Left lung (tissue), 10 donors: ENCODE data around the gene CLC. TPM values are rescaled to one million over a fixed set of nuclear protein-coding genes. Genes with fewer than 3 reads are reported as not detected.

Source experiments
- ATAC-seq: fragments of 200-7000 bp; cut with Tn5 transposase; one replicate; pipeline ENCODE4 v1.9.1; 2020; ENCODE audit warnings: moderate library complexity
- DNase-seq, 4 donors: peaks; one replicate each; pipeline ENCODE4 v3.0.0-alpha.2; 2013 to 2020
- H3K27ac ChIP-seq, 2 donors: fragments of 200-600 bp; sonication (generic) in 1 of 2; one replicate each; pipeline versions ENCODE4 v1.5.0 to v1.8.0; 2020 to 2021
- H3K27me3 ChIP-seq, 2 donors: fragments of 200-600 bp; sonication (generic) in 1 of 2; one replicate each; pipeline versions ENCODE4 v1.5.0 to v1.8.0; 2020 to 2021
- H3K36me3 ChIP-seq, 2 donors: fragments of 200-600 bp; sonication (generic) in 1 of 2; one replicate each; pipeline versions ENCODE4 v1.5.0 to v1.8.0; 2020 to 2021
- H3K4me1 ChIP-seq, 2 donors: fragments of 200-600 bp; one replicate each; pipeline ENCODE4 v1.8.0; 2021
- H3K4me3 ChIP-seq, 2 donors: fragments of 200-600 bp; sonication (generic) in 1 of 2; one replicate each; pipeline versions ENCODE4 v1.5.0 to v1.8.0; 2020 to 2021; ENCODE audit warnings: mild to moderate bottlenecking in 1 of 2
- H3K9me3 ChIP-seq, 2 donors: fragments of 200-600 bp; sonication (generic) in 1 of 2; one replicate each; pipeline versions ENCODE4 v1.5.0 to v1.8.0; 2020 to 2021
- intact Hi-C, 2 donors: fragments of 100-400 bp; cut with DNase I; formaldehyde crosslinking; loops; one replicate each; pipeline versions ENCODE4 v1.11.2 to v1.14.2; 2022
- polyA plus RNA-seq, 6 donors: library from polyadenylated mRNA; unstranded; fragments of 120-200 nt; gene quantifications; one replicate each; pipeline ENCODE4 v1.2.1, GENCODE V29; 2013; ENCODE audit not compliant: insufficient read length in 6 of 6
- total RNA-seq, 2 donors: library from RNA; stranded (reverse); fragmentation: NEBNext Ultra II Directional; extraction: Animal tissue kit (Norgen Biotek cat#: 25700); gene quantifications; one replicate each; pipeline ENCODE4 v1.2.1, GENCODE V29; 2021
- TF ChIP-seq, protein P1 (sequence below), 2 donors: fragments of 200-600 bp; sonication (generic) in 1 of 2; IDR thresholded peaks; one replicate each; pipeline versions ENCODE4 v1.5.0 to v1.8.0; 2021; ENCODE audit warnings: antibody characterized with exemption in 2 of 2
- donor health status: DM: no; HTN: yes; CAD: no.
- donor health status: DM: no; HTN: no; CAD: no.

Gene CLC
- total and polyA plus RNA-seq, 8 donors = 1.3 to 2.8 (median 2.0) TPM; not detected in 2

GRCh38 chr19:39705578-39706188 is 32.1 kb downstream of the CLC start:
- Histone ChIP-seq H3K4me1 (no peaks in the 10 kb centered on the region), H3K27ac (no peak overlapping the region), H3K27me3 (peaks cover 0 to 5% of the 10 kb centered on the region in 2 donors), H3K4me3 (no peak overlapping the region), H3K36me3 (no peaks in the 10 kb centered on the region), H3K9me3 (no peaks in the 10 kb centered on the region)
- intact Hi-C loops = no loop called here
- DNase-seq = no peak
- ATAC-seq = no peak
- TF ChIP-seq, protein P1, sequence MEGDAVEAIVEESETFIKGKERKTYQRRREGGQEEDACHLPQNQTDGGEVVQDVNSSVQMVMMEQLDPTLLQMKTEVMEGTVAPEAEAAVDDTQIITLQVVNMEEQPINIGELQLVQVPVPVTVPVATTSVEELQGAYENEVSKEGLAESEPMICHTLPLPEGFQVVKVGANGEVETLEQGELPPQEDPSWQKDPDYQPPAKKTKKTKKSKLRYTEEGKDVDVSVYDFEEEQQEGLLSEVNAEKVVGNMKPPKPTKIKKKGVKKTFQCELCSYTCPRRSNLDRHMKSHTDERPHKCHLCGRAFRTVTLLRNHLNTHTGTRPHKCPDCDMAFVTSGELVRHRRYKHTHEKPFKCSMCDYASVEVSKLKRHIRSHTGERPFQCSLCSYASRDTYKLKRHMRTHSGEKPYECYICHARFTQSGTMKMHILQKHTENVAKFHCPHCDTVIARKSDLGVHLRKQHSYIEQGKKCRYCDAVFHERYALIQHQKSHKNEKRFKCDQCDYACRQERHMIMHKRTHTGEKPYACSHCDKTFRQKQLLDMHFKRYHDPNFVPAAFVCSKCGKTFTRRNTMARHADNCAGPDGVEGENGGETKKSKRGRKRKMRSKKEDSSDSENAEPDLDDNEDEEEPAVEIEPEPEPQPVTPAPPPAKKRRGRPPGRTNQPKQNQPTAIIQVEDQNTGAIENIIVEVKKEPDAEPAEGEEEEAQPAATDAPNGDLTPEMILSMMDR (IDR thresholded peaks at IDR 0.05) = no peak

DNA sequence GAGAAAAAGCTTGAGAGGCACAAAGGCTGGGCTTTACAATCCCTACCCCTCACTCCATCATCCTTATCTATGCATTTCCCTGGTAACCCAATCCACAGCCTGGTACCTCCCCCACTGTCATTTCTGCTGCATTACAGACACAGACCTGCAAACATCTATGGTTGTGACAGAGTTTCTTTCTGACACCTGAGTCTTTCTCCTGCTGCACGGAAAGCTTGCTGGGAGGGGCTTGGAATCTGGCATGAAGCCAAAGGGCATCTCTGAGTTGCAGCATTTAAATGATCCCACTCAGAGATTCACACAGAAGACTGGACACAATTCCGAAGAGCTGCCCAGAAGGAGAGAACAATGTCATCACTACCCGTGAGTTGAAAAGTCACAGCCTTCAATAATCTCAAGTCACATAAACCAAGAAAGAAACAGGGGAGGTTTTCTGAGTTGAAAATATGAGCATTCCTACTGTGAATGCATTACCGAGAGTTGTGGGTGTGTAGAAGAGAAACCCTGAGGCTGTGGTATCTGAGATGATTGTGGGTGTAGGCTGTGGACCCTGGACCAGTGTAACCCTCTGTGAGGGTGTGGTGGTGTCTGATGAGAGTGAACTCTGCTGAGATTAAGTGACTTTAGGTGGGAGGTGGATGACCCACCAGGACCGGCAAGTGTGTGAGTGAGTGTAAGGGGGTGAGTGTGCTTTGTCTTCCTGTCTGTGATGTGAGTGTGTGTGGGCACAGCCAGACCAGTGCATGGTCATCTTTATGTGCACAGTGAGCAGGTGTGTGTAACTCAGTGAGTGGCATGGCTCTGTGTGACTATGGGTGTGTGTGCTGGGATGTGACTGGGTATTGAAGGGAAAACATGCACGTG is 33.4 kb downstream of the CLC start, which contains the start of gene LGALS14:
Gene LGALS14 (plus strand): TSS at position 301 of the 864 bp plus-strand sequence. CDS start 48 bp downstream, at position 349.
- ATAC-seq (no peak), DNase-seq (no peak)
- H3K9me3 ChIP-seq = no peaks in the 10 kb centered on the region
- intact Hi-C loops = no loop called here
- TF ChIP-seq, protein P1 (IDR thresholded peaks at IDR 0.05) = no peak
- no peak within 1 kb of the TSS for H3K27ac ChIP-seq
- no peaks in the 10 kb centered on the region for H3K4me1 ChIP-seq
- H3K27me3 ChIP-seq = peaks cover 0 to 8% of the 10 kb centered on the region in 2 donors
- H3K36me3 ChIP-seq = no peaks in the 10 kb centered on the region
- H3K4me3 ChIP-seq = no peak within 1 kb of the TSS

DNA sequence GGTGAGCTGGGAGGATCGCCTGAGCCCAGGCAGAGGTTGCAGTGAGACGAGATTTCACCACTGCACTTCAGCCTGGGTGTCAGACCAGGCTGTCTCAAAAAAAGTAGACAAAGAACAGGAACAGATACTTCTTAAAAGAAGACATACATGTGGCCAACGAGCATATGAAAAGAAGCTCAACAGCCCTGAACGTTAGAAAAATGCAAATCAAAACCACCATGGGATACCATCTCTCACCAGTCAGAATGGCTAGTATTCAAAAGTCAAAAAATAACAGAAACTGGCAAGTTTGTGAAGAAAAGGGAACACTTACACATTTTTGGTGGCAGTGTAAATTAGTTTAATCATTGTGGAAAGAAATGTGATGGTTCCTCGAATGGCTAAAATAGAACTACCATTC is 36.5 kb downstream of the CLC start:
- Histone ChIP-seq H3K36me3 (no peaks in the 10 kb centered on the region), H3K4me3 (no peak overlapping the region), H3K4me1 (no peaks in the 10 kb centered on the region), H3K9me3 (no peaks in the 10 kb centered on the region), H3K27ac (no peak overlapping the region), H3K27me3 (peaks cover 0 to 8% of the 10 kb centered on the region in 2 donors)
- DNase-seq (no peak), ATAC-seq (no peak)
- TF ChIP-seq, protein P1 (IDR thresholded peaks at IDR 0.05) = no peak
- intact Hi-C loops = no loop called here

GRCh38 chr19:39698535-39698934 is 39.3 kb downstream of the CLC start:
- ATAC-seq (no peak), DNase-seq (no peak)
- no peaks in the 10 kb centered on the region for H3K36me3 ChIP-seq
- H3K4me3 ChIP-seq = no peak overlapping the region
- no peaks in the 10 kb centered on the region for H3K9me3 ChIP-seq
- H3K27me3 ChIP-seq = peaks cover 0 to 8% of the 10 kb centered on the region in 2 donors
- no peak overlapping the region for H3K27ac ChIP-seq
- intact Hi-C loops = no loop called here
- H3K4me1 ChIP-seq = no peaks in the 10 kb centered on the region
- TF ChIP-seq, protein P1 (IDR thresholded peaks at IDR 0.05) = no peak

GRCh38 chr19:39696387-39696786 is 41.4 kb downstream of the CLC start:
- no peak for DNase-seq
- intact Hi-C loops = no loop called here
- no peak for ATAC-seq

More at GRCh38 chr19:39696387-39696786, 41.4 kb downstream of the CLC start:
- no peaks in the 10 kb centered on the region for H3K9me3 ChIP-seq
- H3K36me3 ChIP-seq = no peaks in the 10 kb centered on the region
- no peak overlapping the region for H3K4me3 ChIP-seq
- H3K4me1 ChIP-seq = no peaks in the 10 kb centered on the region
- TF ChIP-seq, protein P1 (IDR thresholded peaks at IDR 0.05) = no peak
- peaks cover 0 to 8% of the 10 kb centered on the region in 2 donors for H3K27me3 ChIP-seq
- H3K27ac ChIP-seq = no peak overlapping the region
